H9 (cell line): ENCODE data around the gene APOA1. TPM values are rescaled to one million over a fixed set of nuclear protein-coding genes. Genes with fewer than 3 reads are reported as not detected.

ENCODE experiments used
- DNase-seq: peaks from one replicate; pipeline ENCODE4 v3.0.0-alpha.2; 2017
- H2AFZ ChIP-seq: one replicate; pipeline ENCODE4 v1.6.1; 2013; ENCODE audit warnings: mild to moderate bottlenecking, low read length, control low read depth, moderate library complexity
- H2AK5ac ChIP-seq: 2 replicates; pipeline ENCODE4 v1.6.1; 2013; ENCODE audit warnings: low read length, control low read depth, mixed read lengths; ENCODE audit not compliant: insufficient read length
- H2BK120ac ChIP-seq: one replicate; pipeline ENCODE4 v1.6.1; 2013; ENCODE audit warnings: low read depth, mild to moderate bottlenecking, low read length, control low read depth, inconsistent platforms; ENCODE audit not compliant: poor library complexity, severe bottlenecking
- H2BK12ac ChIP-seq: 2 replicates; pipeline ENCODE4 v1.6.1; 2013; ENCODE audit warnings: low read length, control low read depth, mixed read lengths, low read depth; ENCODE audit not compliant: insufficient read length
- H2BK15ac ChIP-seq: 2 replicates; pipeline ENCODE4 v1.6.1; 2013; ENCODE audit warnings: low read depth, low read length, control low read depth
- H2BK20ac ChIP-seq: one replicate; pipeline ENCODE4 v1.6.1; 2013; ENCODE audit warnings: low read depth, mild to moderate bottlenecking, low read length, control low read depth, inconsistent platforms; ENCODE audit not compliant: poor library complexity, severe bottlenecking
- H2BK5ac ChIP-seq: 2 replicates; pipeline ENCODE4 v1.6.1; 2013; ENCODE audit warnings: low read length, control low read depth, mixed read lengths; ENCODE audit not compliant: insufficient read length
- H3K14ac ChIP-seq: 2 replicates; pipeline ENCODE4 v1.6.1; 2013; ENCODE audit warnings: low read length, control low read depth; ENCODE audit not compliant: insufficient read depth
- H3K18ac ChIP-seq: 2 replicates; pipeline ENCODE4 v1.6.1; 2013; ENCODE audit warnings: low read depth, mild to moderate bottlenecking, mixed read lengths, low read length, control low read depth; ENCODE audit not compliant: insufficient read length
- H3K23ac ChIP-seq: 2 replicates; pipeline ENCODE4 v1.6.1; 2013; ENCODE audit warnings: low read length, control low read depth, mixed read lengths, low read depth; ENCODE audit not compliant: insufficient read length
- H3K23me2 ChIP-seq: 2 replicates; pipeline ENCODE4 v1.6.1; 2013; ENCODE audit warnings: low read depth, mild to moderate bottlenecking, mixed read lengths, low read length, control low read depth; ENCODE audit not compliant: insufficient read length, poor library complexity, severe bottlenecking
- H3K27ac ChIP-seq: 2 replicates; pipeline ENCODE4 v1.5.1; 2013; ENCODE audit warnings: low read length, control low read depth, mixed read lengths, low read depth; ENCODE audit not compliant: insufficient read length
- H3K27me3 ChIP-seq: 2 replicates; pipeline ENCODE4 v1.6.1; 2013; ENCODE audit warnings: low read length, control low read depth, inconsistent platforms; ENCODE audit not compliant: insufficient read depth
- H3K4ac ChIP-seq: 2 replicates; pipeline ENCODE4 v1.6.1; 2013; ENCODE audit warnings: low read depth, mild to moderate bottlenecking, control low read depth, inconsistent platforms, low read length, moderate library complexity
- H3K4me1 ChIP-seq: 2 replicates; pipeline ENCODE4 v1.6.1; 2013; ENCODE audit warnings: low read length, control low read depth, inconsistent platforms; ENCODE audit not compliant: insufficient read depth
- H3K4me2 ChIP-seq: 2 replicates; pipeline ENCODE4 v1.6.1; 2013; ENCODE audit warnings: low read length, control low read depth, mixed read lengths; ENCODE audit not compliant: insufficient read length, insufficient read depth
- H3K56ac ChIP-seq: 2 replicates; pipeline ENCODE4 v1.6.1; 2013; ENCODE audit warnings: low read depth, mild to moderate bottlenecking, mixed read lengths, low read length, control low read depth; ENCODE audit not compliant: insufficient read length
- H3K79me1 ChIP-seq: 2 replicates; pipeline ENCODE4 v1.6.1; 2013; ENCODE audit warnings: low read depth, mild to moderate bottlenecking, moderate library complexity, low read length, control low read depth, inconsistent platforms; ENCODE audit not compliant: insufficient read depth, poor library complexity, severe bottlenecking
- H3K79me2 ChIP-seq: 2 replicates; pipeline ENCODE4 v1.6.1; 2013; ENCODE audit warnings: low read length, control low read depth, inconsistent platforms; ENCODE audit not compliant: insufficient read depth
- H3K9ac ChIP-seq: 2 replicates; pipeline ENCODE4 v1.6.1; 2013; ENCODE audit warnings: low read length, control low read depth, mixed read lengths; ENCODE audit not compliant: insufficient read length; ENCODE audit errors: extremely low read depth
- H3K9me3 ChIP-seq: one replicate; pipeline ENCODE4 v1.6.1; 2013; ENCODE audit warnings: low read depth, low read length, inconsistent platforms; ENCODE audit not compliant: control insufficient read depth
- H3T11ph ChIP-seq: one replicate; pipeline ENCODE4 v1.6.1; 2013; ENCODE audit warnings: mild to moderate bottlenecking, low read length, control low read depth, inconsistent platforms
- H4K20me1 ChIP-seq: one replicate; pipeline ENCODE4 v1.6.1; 2013; ENCODE audit not compliant: control insufficient read depth, insufficient read length, insufficient read depth
- H4K5ac ChIP-seq: 2 replicates; pipeline ENCODE4 v1.6.1; 2013; ENCODE audit warnings: low read depth, mild to moderate bottlenecking, mixed read lengths, low read length, control low read depth; ENCODE audit not compliant: insufficient read length
- H4K8ac ChIP-seq: replicated peaks from 2 replicates; pipeline ENCODE4 v1.6.1; 2013; ENCODE audit warnings: low read length, control low read depth, mixed read lengths, low read depth; ENCODE audit not compliant: insufficient read length
- H4K91ac ChIP-seq: 2 replicates; pipeline ENCODE4 v1.6.1; 2013; ENCODE audit warnings: low read depth, mild to moderate bottlenecking, moderate library complexity, mixed read lengths, low read length, control low read depth; ENCODE audit not compliant: insufficient read length
- H3K27ac Mint-ChIP-seq, 3 experiments: 2 replicates in 2 of 3; 3 replicates in 1 of 3; pipeline ENCODE4 v1.8.0; 2020 to 2021; ENCODE audit warnings: mixed read lengths in 3 of 3, mild to moderate bottlenecking in 1 of 3, moderate library complexity in 1 of 3
- H3K27me3 Mint-ChIP-seq: 2 replicates; pipeline ENCODE4 v1.8.0; 2021; ENCODE audit warnings: low read depth, mild to moderate bottlenecking, moderate library complexity, mixed read lengths
- H3K36me3 Mint-ChIP-seq, 3 experiments: 2 replicates in 2 of 3; 3 replicates in 1 of 3; pipeline ENCODE4 v1.8.0; 2020 to 2021; ENCODE audit warnings: low read depth in 3 of 3, mixed read lengths in 3 of 3; ENCODE audit not compliant: insufficient read depth in 1 of 3
- H3K4me1 Mint-ChIP-seq, 2 experiments: 2 replicates each; pipeline ENCODE4 v1.8.0; 2020; ENCODE audit warnings: mixed read lengths in 2 of 2
- H3K4me3 Mint-ChIP-seq, 2 experiments: 2 replicates in 1 of 2; 3 replicates in 1 of 2; pipeline ENCODE4 v1.8.0; 2020 to 2021; ENCODE audit warnings: mild to moderate bottlenecking in 2 of 2, mixed read lengths in 2 of 2, moderate library complexity in 1 of 2
- H3K9me3 Mint-ChIP-seq, 2 experiments: 2 replicates in 1 of 2; 3 replicates in 1 of 2; pipeline ENCODE4 v1.8.0; 2020; ENCODE audit warnings: mild to moderate bottlenecking in 2 of 2, mixed read lengths in 2 of 2, moderate library complexity in 1 of 2
- WGBS: extraction: QIAGEN DNeasy Blood & Tissue Kit; methylation state at CpG from one replicate; pipeline ENCODE4 v1.1.7; 2013; ENCODE audit warnings: missing lambda C conversion rate, low lambda C conversion rate, mixed read lengths; ENCODE audit not compliant: insufficient read length; ENCODE audit errors: extremely low coverage; 5-methylcytosine and 5-hydroxymethylcytosine counted together
- total RNA-seq: library from RNA; stranded (reverse); gene quantifications from 2 replicates; pipeline ENCODE4 v1.2.1, GENCODE V29; 2021
- TF ChIP-seq, protein P1 (sequence below): fragments of 200-600 bp; sonication (generic); conservative IDR thresholded peaks from 3 replicates; pipeline ENCODE4 v1.8.0; 2021; ENCODE audit warnings: antibody characterized with exemption, mild to moderate bottlenecking

Gene APOA1
- total RNA-seq, 1 experiment from 2014 or later = 0.68 TPM

DNA sequence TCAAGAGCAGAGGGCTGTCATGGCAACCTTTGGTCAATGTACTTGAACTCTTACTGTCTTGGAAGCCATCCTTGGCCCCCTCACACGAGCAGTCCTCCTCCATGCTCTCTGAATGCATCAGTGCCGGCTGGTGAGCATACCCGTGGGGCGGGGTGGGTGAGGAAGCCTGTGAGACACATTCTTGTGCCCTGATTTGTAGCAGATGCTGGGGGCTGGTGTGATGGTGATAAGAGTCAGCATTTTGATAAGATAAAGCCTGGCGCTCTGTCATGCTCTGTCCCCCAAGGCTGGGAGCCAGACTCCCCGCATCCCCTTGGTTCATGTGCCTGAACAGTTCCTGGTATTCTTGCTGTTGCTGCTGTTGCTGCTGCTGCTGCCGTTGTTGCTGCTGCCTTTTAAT is 20.5 kb upstream of the APOA1 start:
- TF ChIP-seq, protein P1, sequence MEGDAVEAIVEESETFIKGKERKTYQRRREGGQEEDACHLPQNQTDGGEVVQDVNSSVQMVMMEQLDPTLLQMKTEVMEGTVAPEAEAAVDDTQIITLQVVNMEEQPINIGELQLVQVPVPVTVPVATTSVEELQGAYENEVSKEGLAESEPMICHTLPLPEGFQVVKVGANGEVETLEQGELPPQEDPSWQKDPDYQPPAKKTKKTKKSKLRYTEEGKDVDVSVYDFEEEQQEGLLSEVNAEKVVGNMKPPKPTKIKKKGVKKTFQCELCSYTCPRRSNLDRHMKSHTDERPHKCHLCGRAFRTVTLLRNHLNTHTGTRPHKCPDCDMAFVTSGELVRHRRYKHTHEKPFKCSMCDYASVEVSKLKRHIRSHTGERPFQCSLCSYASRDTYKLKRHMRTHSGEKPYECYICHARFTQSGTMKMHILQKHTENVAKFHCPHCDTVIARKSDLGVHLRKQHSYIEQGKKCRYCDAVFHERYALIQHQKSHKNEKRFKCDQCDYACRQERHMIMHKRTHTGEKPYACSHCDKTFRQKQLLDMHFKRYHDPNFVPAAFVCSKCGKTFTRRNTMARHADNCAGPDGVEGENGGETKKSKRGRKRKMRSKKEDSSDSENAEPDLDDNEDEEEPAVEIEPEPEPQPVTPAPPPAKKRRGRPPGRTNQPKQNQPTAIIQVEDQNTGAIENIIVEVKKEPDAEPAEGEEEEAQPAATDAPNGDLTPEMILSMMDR = no peak
- Histone ChIP-seq H3T11ph (no peak overlapping the region), H4K5ac (no peak overlapping the region), H2AFZ (no peak overlapping the region), H3K9me3 (no peaks in the 10 kb centered on the region), H2BK120ac (no peak overlapping the region), H3K4ac (no peak overlapping the region), H2BK15ac (no peak overlapping the region), H3K14ac (no peak overlapping the region), H4K91ac (no peak overlapping the region), H3K27me3 (no peaks in the 10 kb centered on the region), H3K4me2 (no peak overlapping the region), H3K23ac (no peak overlapping the region), H3K79me2 (no peaks in the 10 kb centered on the region), H4K8ac (no peak overlapping the region), H4K20me1 (no peaks in the 10 kb centered on the region), H3K4me1 (no peaks in the 10 kb centered on the region), H3K23me2 (no peaks in the 10 kb centered on the region), H2BK5ac (no peak overlapping the region), H2BK20ac (no peak overlapping the region), H3K27ac (no peak overlapping the region), H3K56ac (no peak overlapping the region), H3K18ac (no peak overlapping the region), H3K9ac (no peak overlapping the region), H3K79me1 (no peaks in the 10 kb centered on the region), H2BK12ac (no peak overlapping the region), H2AK5ac (no peak overlapping the region)
- H3K27me3 Mint-ChIP-seq = no peaks in the 10 kb centered on the region
- DNase-seq = no peak
- H3K4me3 Mint-ChIP-seq = no peak overlapping the region
- H3K27ac Mint-ChIP-seq = no peak overlapping the region; a peak in 1 of 7 replicates
- no peaks in the 10 kb centered on the region for H3K9me3 Mint-ChIP-seq
- WGBS = no CpG with 5 or more reads among the region's 7 CpGs
- no peaks in the 10 kb centered on the region for H3K4me1 Mint-ChIP-seq
- peaks cover 23 to 69% (median 61%) of the 10 kb centered on the region in 3 experiments for H3K36me3 Mint-ChIP-seq
